CD4-positive, alpha-beta memory T cell (primary cell): Measurements from ENCODE around the gene ADGRV1. TPM values are rescaled to one million over a fixed set of nuclear protein-coding genes. Genes with fewer than 3 reads are reported as not detected.

Experiments
- CTCF ChIA-PET: fragments of 350-600 bp; sonication (Branson Sonifier 250); formaldehyde crosslinking; loops from one replicate; lab custom pipeline; 2021; ENCODE audit warnings: inconsistent platforms; ENCODE audit not compliant: partially characterized antibody; lab: Charles Lee
- POLR2A ChIA-PET: fragments of 350-600 bp; sonication (Branson Sonifier 250); formaldehyde crosslinking; loops from one replicate; lab custom pipeline; 2021; ENCODE audit not compliant: partially characterized antibody; lab: Charles Lee
- DNase-seq, 5 donors: peaks; one replicate each; pipeline versions ENCODE4 v3.0.0 to v3.0.0-alpha.2; 2020 to 2022; ENCODE audit warnings: mixed read lengths in 1 of 5
- H3K27ac ChIP-seq: one replicate; pipeline ENCODE4 v1.7.0; 2013; ENCODE audit warnings: low read depth, low read length
- H3K27me3 ChIP-seq: 2 replicates; pipeline ENCODE4 v1.7.0; 2013; ENCODE audit warnings: mild to moderate bottlenecking, low read length, moderate library complexity; ENCODE audit not compliant: insufficient read depth
- H3K36me3 ChIP-seq: 2 replicates; pipeline ENCODE4 v1.7.0; 2013; ENCODE audit warnings: mild to moderate bottlenecking, low read length, moderate library complexity; ENCODE audit not compliant: insufficient read depth
- H3K4me1 ChIP-seq: 2 replicates; pipeline ENCODE4 v1.7.0; 2013; ENCODE audit warnings: mild to moderate bottlenecking, low read length, moderate library complexity; ENCODE audit not compliant: insufficient read depth
- H3K4me3 ChIP-seq, 2 donors: one replicate each; pipeline ENCODE4 v1.7.0; 2013; ENCODE audit warnings: low read length in 2 of 2, mild to moderate bottlenecking in 1 of 2
- H3K9me3 ChIP-seq, 2 donors: one replicate each; pipeline ENCODE4 v1.7.0; 2013; ENCODE audit warnings: low read length in 2 of 2, control low read depth in 1 of 2; ENCODE audit not compliant: control insufficient read depth in 1 of 2
- H3K27ac Mint-ChIP-seq, 7 donors: one replicate each; pipeline ENCODE4 v1.8.0; 2020 to 2021; ENCODE audit warnings: mixed read lengths in 7 of 7, mild to moderate bottlenecking in 6 of 7, inconsistent platforms in 3 of 7, moderate library complexity in 3 of 7
- H3K27me3 Mint-ChIP-seq, 2 donors: one replicate each; pipeline ENCODE4 v1.8.0; 2020 to 2021; ENCODE audit warnings: mixed read lengths in 2 of 2
- H3K36me3 Mint-ChIP-seq, 2 donors: one replicate each; pipeline ENCODE4 v1.8.0; 2020 to 2021; ENCODE audit warnings: mixed read lengths in 2 of 2, inconsistent platforms in 1 of 2, mild to moderate bottlenecking in 1 of 2
- H3K4me1 Mint-ChIP-seq, 4 donors: one replicate each; pipeline ENCODE4 v1.8.0; 2020 to 2021; ENCODE audit warnings: mixed read lengths in 4 of 4, mild to moderate bottlenecking in 1 of 4
- H3K4me3 Mint-ChIP-seq, 8 donors: one replicate each; pipeline ENCODE4 v1.8.0; 2020 to 2021; ENCODE audit warnings: mixed read lengths in 8 of 8, mild to moderate bottlenecking in 7 of 8, moderate library complexity in 6 of 8, inconsistent platforms in 3 of 8
- H3K9me3 Mint-ChIP-seq, 8 donors: one replicate each; pipeline ENCODE4 v1.8.0; 2020 to 2021; ENCODE audit warnings: mixed read lengths in 8 of 8, mild to moderate bottlenecking in 5 of 8, inconsistent platforms in 3 of 8, moderate library complexity in 1 of 8
- intact Hi-C: fragments of 100-400 bp; cut with micrococcal nuclease; formaldehyde crosslinking; loops from one replicate; pipeline ENCODE4 v1.15.1; 2023
- polyA plus RNA-seq, 2 donors: library from polyadenylated mRNA; unstranded; fragments of 300-500 nt; fragmentation: Illumina TruSeq; gene quantifications; one replicate each; pipeline ENCODE4 v1.2.3, GENCODE V29; 2021
- total RNA-seq, 2 experiments: library from RNA; stranded (reverse); gene quantifications; one replicate each; pipeline ENCODE4 v1.2.3, GENCODE V29; 2021

ADGRV1 gene
- total and polyA plus RNA-seq, 4 experiments from 2014 or later: 0.09 to 0.22 TPM; not detected in 2

GRCh38 chr5:91154338-91154737 is 595.7 kb downstream of the ADGRV1 start:
- H3K9me3 Mint-ChIP-seq: peaks cover 0 to 2% (median 0%) of the 10 kb centered on the region in 8 donors
- H3K36me3 Mint-ChIP-seq: no peaks in the 10 kb centered on the region
- Histone ChIP-seq H3K4me3 (no peak overlapping the region), H3K27me3 (no peaks in the 10 kb centered on the region), H3K27ac (no peak overlapping the region), H3K4me1 (no peaks in the 10 kb centered on the region), H3K9me3 (no peaks in the 10 kb centered on the region), H3K36me3 (no peaks in the 10 kb centered on the region)
- H3K27ac Mint-ChIP-seq: no peak overlapping the region
- DNase-seq: no peak
- peaks cover 2 to 9% of the 10 kb centered on the region in 2 donors for H3K27me3 Mint-ChIP-seq
- ChIA-PET CTCF (no interaction called here), POLR2A (no interaction called here)
- no peaks in the 10 kb centered on the region for H3K4me1 Mint-ChIP-seq
- H3K4me3 Mint-ChIP-seq: no peak overlapping the region
- intact Hi-C loops: no loop called here

- H3K36me3 Mint-ChIP-seq: no peaks in the 10 kb centered on the region
- ChIA-PET POLR2A (no interaction called here), CTCF (no interaction called here)
- H3K27ac Mint-ChIP-seq: no peak overlapping the region
- H3K9me3 Mint-ChIP-seq: no peaks in the 10 kb centered on the region
- H3K4me1 Mint-ChIP-seq: no peaks in the 10 kb centered on the region
- Histone ChIP-seq H3K27me3 (no peaks in the 10 kb centered on the region), H3K4me1 (no peaks in the 10 kb centered on the region), H3K27ac (no peak overlapping the region), H3K4me3 (no peak overlapping the region), H3K36me3 (no peaks in the 10 kb centered on the region), H3K9me3 (no peaks in the 10 kb centered on the region)
- intact Hi-C loops: no loop called here
- no peak overlapping the region for H3K4me3 Mint-ChIP-seq
- no peak for DNase-seq
- peaks cover 2 to 7% of the 10 kb centered on the region in 2 donors for H3K27me3 Mint-ChIP-seq
These were observed 596.7 kb downstream of the ADGRV1 start for GRCh38 chr5:91155274-91155673.

GRCh38 chr5:91156242-91156641 is 597.6 kb downstream of the ADGRV1 start:
- ChIA-PET POLR2A (no interaction called here), CTCF (no interaction called here)
- H3K4me3 ChIP-seq: no peak overlapping the region
- no peak overlapping the region for H3K27ac ChIP-seq
- intact Hi-C loops: no loop called here
- no peaks in the 10 kb centered on the region for H3K36me3 ChIP-seq
- H3K9me3 ChIP-seq: no peaks in the 10 kb centered on the region
- peaks cover 0 to 3% of the 10 kb centered on the region in 2 donors for H3K27me3 Mint-ChIP-seq
- no peak for DNase-seq
- H3K36me3 Mint-ChIP-seq: no peaks in the 10 kb centered on the region
- no peaks in the 10 kb centered on the region for H3K4me1 Mint-ChIP-seq
- no peaks in the 10 kb centered on the region for H3K9me3 Mint-ChIP-seq
- H3K4me3 Mint-ChIP-seq: no peak overlapping the region
- H3K27ac Mint-ChIP-seq: no peak overlapping the region
- H3K27me3 ChIP-seq: no peaks in the 10 kb centered on the region
- no peaks in the 10 kb centered on the region for H3K4me1 ChIP-seq

GRCh38 chr5:91158011-91158410 is 599.4 kb downstream of the ADGRV1 start:
- H3K27me3 ChIP-seq: no peaks in the 10 kb centered on the region
- no peak overlapping the region for H3K4me3 Mint-ChIP-seq
- CTCF ChIA-PET: no interaction called here
- POLR2A ChIA-PET: no interaction called here
- no peaks in the 10 kb centered on the region for H3K9me3 Mint-ChIP-seq
- no peaks in the 10 kb centered on the region for H3K36me3 ChIP-seq
- no peaks in the 10 kb centered on the region for H3K27me3 Mint-ChIP-seq
- H3K4me1 Mint-ChIP-seq: peaks cover 11 to 14% (median 12%) of the 10 kb centered on the region in 4 donors
- intact Hi-C loops: no loop called here
- no peak for DNase-seq
- H3K36me3 Mint-ChIP-seq: no peaks in the 10 kb centered on the region
- no peak overlapping the region for H3K4me3 ChIP-seq
- peaks cover 10% of the 10 kb centered on the region for H3K4me1 ChIP-seq
- H3K9me3 ChIP-seq: no peaks in the 10 kb centered on the region
- no peak overlapping the region for H3K27ac ChIP-seq
- H3K27ac Mint-ChIP-seq: no peak overlapping the region

GRCh38 chr5:91159647-91160046 is 601.0 kb downstream of the ADGRV1 start:
- Histone ChIP-seq H3K9me3 (no peaks in the 10 kb centered on the region), H3K27ac (no peak overlapping the region), H3K36me3 (no peaks in the 10 kb centered on the region), H3K4me1 (peaks cover 12% of the 10 kb centered on the region), H3K4me3 (no peak overlapping the region), H3K27me3 (no peaks in the 10 kb centered on the region)
- DNase-seq: no peak
- no peaks in the 10 kb centered on the region for H3K27me3 Mint-ChIP-seq
- intact Hi-C loops: no loop called here
- H3K4me3 Mint-ChIP-seq: no peak overlapping the region
- H3K9me3 Mint-ChIP-seq: no peaks in the 10 kb centered on the region
- ChIA-PET CTCF (no interaction called here), POLR2A (no interaction called here)
- no peaks in the 10 kb centered on the region for H3K36me3 Mint-ChIP-seq
- H3K4me1 Mint-ChIP-seq: peaks cover 14 to 17% (median 15%) of the 10 kb centered on the region in 4 donors
- H3K27ac Mint-ChIP-seq: peak overlapping the region in 1 of 7 donors; percentile 14

GRCh38 chr5:91160714-91161285 is 602.2 kb downstream of the ADGRV1 start:
- POLR2A ChIA-PET: no interaction called here

GRCh38 chr5:91162534-91163381 is 604.2 kb downstream of the ADGRV1 start:
- H3K27ac Mint-ChIP-seq: peak overlapping the region; percentile 4 to 87 (median 63)
- CTCF ChIA-PET: no interaction called here
- no peaks in the 10 kb centered on the region for H3K36me3 Mint-ChIP-seq
- POLR2A ChIA-PET: interaction anchor here (1.0 kb wide), 1 partner anchor 220 kb away, joined by 4 read pairs; the partner anchor contains the start of gene ARRDC3
- intact Hi-C loops: no loop called here
- H3K4me1 Mint-ChIP-seq: peaks cover 14 to 17% (median 15%) of the 10 kb centered on the region in 4 donors
- Histone ChIP-seq H3K9me3 (no peaks in the 10 kb centered on the region), H3K36me3 (no peaks in the 10 kb centered on the region), H3K27ac (no peak overlapping the region), H3K27me3 (no peaks in the 10 kb centered on the region), H3K4me1 (peaks cover 12% of the 10 kb centered on the region), H3K4me3 (no peak overlapping the region)
- peak; percentile 14 to 75 (median 32) for DNase-seq
- no peaks in the 10 kb centered on the region for H3K9me3 Mint-ChIP-seq
- no peaks in the 10 kb centered on the region for H3K27me3 Mint-ChIP-seq
- peak overlapping the region in 5 of 8 donors; percentile 3 to 54 (median 40) for H3K4me3 Mint-ChIP-seq

More at GRCh38 chr5:91160714-91161285, 602.2 kb downstream of the ADGRV1 start:
- Mint-ChIP-seq H3K4me3 (no peak overlapping the region), H3K27me3 (no peaks in the 10 kb centered on the region), H3K36me3 (no peaks in the 10 kb centered on the region), H3K4me1 (peaks cover 14 to 17% (median 15%) of the 10 kb centered on the region in 4 donors), H3K9me3 (no peaks in the 10 kb centered on the region), H3K27ac (no peak overlapping the region)
- CTCF ChIA-PET: no interaction called here
- no peaks in the 10 kb centered on the region for H3K27me3 ChIP-seq
- H3K9me3 ChIP-seq: no peaks in the 10 kb centered on the region
- no peaks in the 10 kb centered on the region for H3K36me3 ChIP-seq
- DNase-seq: no peak
- intact Hi-C loops: no loop called here
- H3K4me3 ChIP-seq: no peak overlapping the region
- H3K4me1 ChIP-seq: peaks cover 12% of the 10 kb centered on the region
- H3K27ac ChIP-seq: no peak overlapping the region
